Adrenal gland (tissue), 12 donors: ENCODE results near the gene NDUFB11. TPM values are rescaled to one million over a fixed set of nuclear protein-coding genes. Genes with fewer than 3 reads are reported as not detected.

Experiments used
- DNase-seq, 7 donors: peaks; one replicate each; pipeline ENCODE4 v3.0.0-alpha.2; 2019 to 2020
- H3K27ac ChIP-seq, 5 donors: fragments of 200-600 bp; sonication (generic) in 4 of 5; 1 replicate in 3 of 5; 2 replicates in 2 of 5; pipeline versions ENCODE4 v1.5.1 to v1.8.0; 2016 to 2020; ENCODE audit warnings: mild to moderate bottlenecking in 1 of 5
- H3K27me3 ChIP-seq: fragments of 200-600 bp; 2 replicates; pipeline ENCODE4 v1.8.0; 2021
- H3K36me3 ChIP-seq, 2 donors: fragments of 200-600 bp; replicated peaks in 1 of 2; 1 replicate in 1 of 2; 2 replicates in 1 of 2; pipeline versions ENCODE4 v1.5.1 to v1.8.0; 2018 to 2022
- H3K4me1 ChIP-seq, 2 donors: fragments of 200-600 bp; replicated peaks in 1 of 2; 1 replicate in 1 of 2; 2 replicates in 1 of 2; pipeline versions ENCODE4 v1.5.1 to v1.8.0; 2018 to 2021
- H3K4me3 ChIP-seq, 4 donors: fragments of 200-600 bp; sonication (generic) in 3 of 4; one replicate each; pipeline ENCODE4 v1.5.1; 2016 to 2018
- H3K9me3 ChIP-seq, 3 donors: fragments of 200-600 bp; sonication (generic) in 1 of 3; replicated peaks in 1 of 3; 1 replicate in 2 of 3; 2 replicates in 1 of 3; pipeline versions ENCODE4 v1.5.1 to v1.8.0; 2016 to 2021
- POLR2A ChIP-seq, 2 donors: fragments of 450-650 bp; IDR thresholded peaks; one replicate each; pipeline ENCODE4 v1.6.1; 2017; ENCODE audit warnings: antibody characterized with exemption in 2 of 2, mild to moderate bottlenecking in 2 of 2, moderate library complexity in 1 of 2
- WGBS, 4 donors: extraction: QIAGEN DNeasy Blood & Tissue Kit in 2 of 4; methylation state at CpG; one replicate each; pipeline versions ENCODE4 v1.1.5 to v1.1.7; 2013 to 2017; 5-methylcytosine and 5-hydroxymethylcytosine counted together
- intact Hi-C, 2 donors: fragments of 100-400 bp; cut with DNase I; formaldehyde crosslinking; loops; one replicate each; pipeline versions ENCODE4 v1.14.1 to v1.15.0; 2022 to 2023
- polyA plus RNA-seq, 3 donors: library from polyadenylated mRNA; stranded (reverse); fragments of 200-250 nt in 2 of 3; fragments of 350-450 nt in 1 of 3; fragmentation: Illumina TruSeq in 1 of 3; extraction: RNeasy Lipid Tissue Mini Kit (QIAGEN cat#74804) in 1 of 3; gene quantifications; one replicate each; pipeline ENCODE4 v1.2.3, GENCODE V29; 2013 to 2014
- total RNA-seq, 9 donors: library from RNA; depleted of rRNA in 4 of 9; stranded (reverse); fragments of >200 nt in 4 of 9; fragments of 120-200 nt in 1 of 9; fragmentation: NEBNext Ultra II Directional in 1 of 9; extraction: Animal tissue kit (Norgen Biotek cat#: 25700) in 1 of 9; gene quantifications; one replicate each; pipeline versions ENCODE4 v1.1.0 to v1.2.4, GENCODE V29; 2013 to 2023
- TF ChIP-seq, protein P1 (sequence below), 6 experiments: fragments of 450-650 bp in 4 of 6; fragments of 200-600 bp in 2 of 6; sonication (generic) in 1 of 6; IDR thresholded peaks; 1 replicate in 5 of 6; 2 replicates in 1 of 6; pipeline versions ENCODE4 v1.5.1 to v1.8.0; 2016 to 2021; ENCODE audit warnings: antibody characterized with exemption in 6 of 6, mild to moderate bottlenecking in 2 of 6, moderate library complexity in 1 of 6
- donor health status: healthy with polysubstance abuse.
- donor health status: Bipolar disorder and iron deficiency.
- donor health status: DM: yes; HTN: yes; CAD: no.
- donor health status: DM: no; HTN: no; CAD: no.
- donor health status: DM: no; HTN: no; CAD: no.
- donor health status: DM: yes; HTN: yes; CAD: no.

Gene NDUFB11
- total and polyA plus RNA-seq, 12 donors: 49.6 to 169 (median 143) TPM

DNA sequence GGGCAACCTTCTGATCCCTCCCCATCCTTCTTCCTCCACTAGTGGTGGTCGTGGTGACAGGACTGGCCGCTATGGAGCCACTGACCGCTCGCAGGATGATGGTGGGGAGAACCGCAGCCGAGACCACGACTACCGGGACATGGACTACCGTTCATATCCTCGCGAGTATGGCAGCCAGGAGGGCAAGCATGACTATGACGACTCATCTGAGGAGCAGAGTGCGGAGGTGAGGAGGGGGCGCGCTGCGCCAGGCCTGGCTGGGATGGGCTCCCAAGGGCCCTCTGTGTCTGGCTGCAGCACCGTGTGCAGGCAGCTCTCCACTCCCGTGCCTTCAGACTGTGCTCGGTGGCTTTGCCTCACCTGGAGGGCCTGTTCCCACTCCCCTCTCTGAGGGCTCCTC is 24.8 kb upstream of the NDUFB11 start:
- intact Hi-C loops: no loop called here

DNA sequence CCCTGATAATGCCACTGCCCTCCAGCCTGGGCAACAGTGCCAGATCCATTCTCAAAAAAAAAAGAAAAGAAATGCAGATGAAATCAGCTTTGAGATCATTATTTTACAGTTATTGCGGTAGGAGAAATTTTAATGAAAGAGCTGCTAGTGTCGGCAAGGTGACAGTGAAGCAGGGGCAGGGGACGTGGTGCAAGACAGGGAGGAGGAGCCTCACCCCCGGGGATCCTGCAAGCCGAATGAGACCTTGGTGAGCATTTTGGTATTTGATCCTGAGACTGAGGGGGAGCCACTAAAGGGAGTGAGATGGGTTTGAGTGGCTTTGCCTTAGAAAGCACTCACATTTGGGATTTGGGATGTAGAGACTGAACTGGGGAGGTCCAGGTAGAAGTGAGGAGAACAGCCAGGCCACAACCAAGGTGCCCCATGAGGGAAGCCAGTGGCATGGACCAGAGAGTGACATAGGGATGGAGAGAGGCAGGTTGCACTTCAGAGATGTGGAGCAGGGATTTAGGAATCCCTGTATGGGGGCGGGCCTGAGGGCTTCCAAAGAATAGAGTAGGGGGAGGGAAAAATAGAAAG is 24.1 kb upstream of the NDUFB11 start:
- intact Hi-C loops: no loop called here
- WGBS, 4 donors: 73 to 89% (median 81%) methylated on average over 6 of the region's 6 CpGs

More for the DNA sequence above, 24.8 kb upstream of the NDUFB11 start:
- Histone ChIP-seq H3K9me3 (peaks cover 0 to 5% (median 0%) of the 10 kb centered on the region in 3 donors), H3K4me1 (no peaks in the 10 kb centered on the region), H3K27me3 (peaks cover 6% of the 10 kb centered on the region), H3K27ac (no peak overlapping the region), H3K4me3 (no peak overlapping the region), H3K36me3 (peaks cover 0 to 17% of the 10 kb centered on the region in 2 donors)
- peak in 2 of 7 donors; percentile 11 to 34 for DNase-seq
- TF ChIP-seq, protein P1, sequence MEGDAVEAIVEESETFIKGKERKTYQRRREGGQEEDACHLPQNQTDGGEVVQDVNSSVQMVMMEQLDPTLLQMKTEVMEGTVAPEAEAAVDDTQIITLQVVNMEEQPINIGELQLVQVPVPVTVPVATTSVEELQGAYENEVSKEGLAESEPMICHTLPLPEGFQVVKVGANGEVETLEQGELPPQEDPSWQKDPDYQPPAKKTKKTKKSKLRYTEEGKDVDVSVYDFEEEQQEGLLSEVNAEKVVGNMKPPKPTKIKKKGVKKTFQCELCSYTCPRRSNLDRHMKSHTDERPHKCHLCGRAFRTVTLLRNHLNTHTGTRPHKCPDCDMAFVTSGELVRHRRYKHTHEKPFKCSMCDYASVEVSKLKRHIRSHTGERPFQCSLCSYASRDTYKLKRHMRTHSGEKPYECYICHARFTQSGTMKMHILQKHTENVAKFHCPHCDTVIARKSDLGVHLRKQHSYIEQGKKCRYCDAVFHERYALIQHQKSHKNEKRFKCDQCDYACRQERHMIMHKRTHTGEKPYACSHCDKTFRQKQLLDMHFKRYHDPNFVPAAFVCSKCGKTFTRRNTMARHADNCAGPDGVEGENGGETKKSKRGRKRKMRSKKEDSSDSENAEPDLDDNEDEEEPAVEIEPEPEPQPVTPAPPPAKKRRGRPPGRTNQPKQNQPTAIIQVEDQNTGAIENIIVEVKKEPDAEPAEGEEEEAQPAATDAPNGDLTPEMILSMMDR (IDR thresholded peaks at IDR 0.05): no peak
- TF ChIP-seq POLR2A (IDR thresholded peaks at IDR 0.05): no peak
- WGBS, 4 donors: 90 to 95% (median 92%) methylated on average over 13 to 19 of the region's 19 CpGs

DNA sequence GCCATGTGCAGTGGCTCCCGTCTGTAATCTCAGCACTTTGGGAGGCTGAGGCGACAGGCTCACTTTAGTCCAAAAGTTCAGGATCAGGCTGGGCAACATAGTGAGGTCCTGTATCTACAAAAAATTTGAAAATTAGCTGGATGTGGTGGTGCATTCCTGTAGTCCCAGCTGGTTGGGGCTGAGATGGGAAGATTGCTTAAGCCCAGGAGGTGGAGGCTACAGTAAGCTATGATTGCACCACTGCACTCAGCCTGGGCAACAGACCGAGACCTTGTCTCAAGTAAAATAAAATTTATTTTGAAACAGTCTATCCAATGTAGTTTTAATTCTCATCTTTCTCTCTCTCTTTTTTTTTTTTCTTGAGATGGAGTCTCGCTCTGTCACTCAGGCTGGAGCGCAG is 21.6 kb upstream of the NDUFB11 start:
- intact Hi-C loops: no loop called here
- TF ChIP-seq POLR2A (IDR thresholded peaks at IDR 0.05): no peak
- TF ChIP-seq, protein P1 (IDR thresholded peaks at IDR 0.05): no peak
- Histone ChIP-seq H3K36me3 (peaks cover 0 to 18% of the 10 kb centered on the region in 2 donors), H3K4me1 (no peaks in the 10 kb centered on the region), H3K9me3 (peaks cover 0 to 5% (median 0%) of the 10 kb centered on the region in 3 donors), H3K27me3 (no peaks in the 10 kb centered on the region), H3K27ac (no peak overlapping the region), H3K4me3 (no peak overlapping the region)
- DNase-seq: peak in 4 of 7 donors; percentile 4 to 46 (median 30)
- WGBS, 4 donors: 83 to 94% (median 86%) methylated on average over 5 of the region's 5 CpGs

More for the DNA sequence above, 24.1 kb upstream of the NDUFB11 start:
- no peak for TF ChIP-seq POLR2A (IDR thresholded peaks at IDR 0.05)
- TF ChIP-seq, protein P1 (IDR thresholded peaks at IDR 0.05): no peak
- Histone ChIP-seq H3K4me3 (no peak overlapping the region), H3K36me3 (peaks cover 0 to 14% of the 10 kb centered on the region in 2 donors), H3K9me3 (peaks cover 0 to 5% (median 0%) of the 10 kb centered on the region in 3 donors), H3K27me3 (peaks cover 6% of the 10 kb centered on the region), H3K27ac (no peak overlapping the region), H3K4me1 (no peaks in the 10 kb centered on the region)
- peak in 3 of 7 donors; percentile 4 to 18 (median 6) for DNase-seq

DNA sequence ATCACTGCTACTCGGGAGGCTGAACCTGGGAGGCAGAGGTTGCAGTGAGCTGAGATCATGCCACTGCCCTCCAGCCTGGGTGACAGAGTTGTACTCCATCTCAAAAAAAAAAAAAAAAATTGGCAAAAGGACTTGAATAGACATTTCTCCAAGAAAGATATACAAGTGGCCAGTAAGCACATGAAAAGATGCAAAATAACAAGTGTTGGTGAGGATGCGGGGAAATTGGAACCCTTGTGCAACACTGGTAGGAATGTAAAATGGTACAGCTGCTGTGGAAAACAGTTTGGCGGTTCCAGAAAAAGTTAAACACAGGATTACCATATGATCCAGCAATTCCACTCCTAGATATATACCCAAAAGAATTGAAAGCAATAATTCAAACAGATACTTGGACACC is 19.9 kb upstream of the NDUFB11 start:
- 95 to 100% (median 97%) methylated on average over 3 of the region's 3 CpGs for WGBS, 4 donors
- intact Hi-C loops: no loop called here

More for the DNA sequence above, 19.9 kb upstream of the NDUFB11 start:
- no peak overlapping the region for H3K27ac ChIP-seq
- no peak for TF ChIP-seq POLR2A (IDR thresholded peaks at IDR 0.05)
- TF ChIP-seq, protein P1 (IDR thresholded peaks at IDR 0.05): no peak
- DNase-seq: peak in 1 of 7 donors; percentile 3
- H3K27me3 ChIP-seq: no peaks in the 10 kb centered on the region
- H3K36me3 ChIP-seq: peaks cover 0 to 8% of the 10 kb centered on the region in 2 donors
- H3K4me1 ChIP-seq: no peaks in the 10 kb centered on the region
- H3K9me3 ChIP-seq: peaks cover 0 to 5% (median 0%) of the 10 kb centered on the region in 3 donors
- H3K4me3 ChIP-seq: no peak overlapping the region
